IMR-90 (cell line): ENCODE results near the gene GTF3C4. TPM values are rescaled to one million over a fixed set of nuclear protein-coding genes. Genes with fewer than 3 reads are reported as not detected.

ENCODE experiments used
- ATAC-seq: fragments of 200-7000 bp; cut with Tn5 transposase; 2 replicates; pipeline ENCODE4 v1.9.1; 2020; ENCODE audit warnings: low read depth, mild to moderate bottlenecking, moderate library complexity
- BruUV-seq: library from RNA; stranded (reverse); fragments of 400-500 nt; replicated peaks from 2 replicates; lab custom pipeline; 2021; lab: Mats Ljungman, UMichigan
- CTCF ChIA-PET: fragments of 300-600 bp; formaldehyde crosslinking; extraction: SDS; loops from one replicate; lab custom pipeline; 2021; ENCODE audit warnings: antibody characterized with exemption; lab: Yijun Ruan, JAX
- POLR2A ChIA-PET: fragments of 300-600 bp; sonication (Branson Sonifier 250); formaldehyde crosslinking; loops from one replicate; lab custom pipeline; 2022; ENCODE audit warnings: antibody characterized with exemption; ENCODE audit not compliant: unreplicated experiment; lab: Charles Lee
- DNase-seq: peaks from one replicate; pipeline ENCODE4 v3.0.0; 2013
- H2AFZ ChIP-seq: replicated peaks from 2 replicates; pipeline ENCODE3; 2013; ENCODE audit warnings: low read length, mild to moderate bottlenecking; ENCODE audit not compliant: poor library complexity
- H2AK5ac ChIP-seq: 2 replicates; pipeline ENCODE4 v1.6.1; 2013; ENCODE audit warnings: low read depth, low read length, inconsistent platforms
- H2AK9ac ChIP-seq: replicated peaks from 2 replicates; pipeline ENCODE3; 2013; ENCODE audit warnings: mild to moderate bottlenecking, low read depth, low read length, moderate library complexity; ENCODE audit not compliant: poor library complexity
- H2BK120ac ChIP-seq: 2 replicates; pipeline ENCODE4 v1.6.1; 2013; ENCODE audit warnings: low read depth, low read length, inconsistent platforms
- H2BK15ac ChIP-seq: 3 replicates; pipeline ENCODE4 v1.6.1; 2013; ENCODE audit warnings: low read depth, low read length, inconsistent platforms
- H2BK20ac ChIP-seq: 2 replicates; pipeline ENCODE4 v1.6.1; 2013; ENCODE audit warnings: low read depth, mild to moderate bottlenecking, inconsistent platforms, low read length, moderate library complexity
- H2BK5ac ChIP-seq: 2 replicates; pipeline ENCODE4 v1.6.1; 2013; ENCODE audit warnings: mild to moderate bottlenecking, low read depth, low read length, inconsistent platforms; ENCODE audit not compliant: poor library complexity, severe bottlenecking
- H3K14ac ChIP-seq: replicated peaks from 2 replicates; pipeline ENCODE4 v1.6.1; 2013; ENCODE audit warnings: low read depth, low read length, inconsistent platforms
- H3K18ac ChIP-seq: 2 replicates; pipeline ENCODE4 v1.6.1; 2013; ENCODE audit warnings: low read depth, low read length, control low read depth
- H3K23ac ChIP-seq: 2 replicates; pipeline ENCODE4 v1.6.1; 2013; ENCODE audit warnings: low read depth, low read length, inconsistent platforms
- H3K27ac ChIP-seq: 2 replicates; pipeline ENCODE4 v1.5.1; 2013; ENCODE audit warnings: mild to moderate bottlenecking, control low read depth, low read length; ENCODE audit not compliant: insufficient read depth
- H3K27me3 ChIP-seq: 2 replicates; pipeline ENCODE4 v1.6.1; 2013; ENCODE audit warnings: low read length; ENCODE audit not compliant: control insufficient read depth, insufficient read depth
- H3K36me3 ChIP-seq: 2 replicates; pipeline ENCODE4 v1.6.1; 2013; ENCODE audit warnings: low read length, mixed read lengths; ENCODE audit not compliant: control insufficient read depth, insufficient read depth
- H3K4ac ChIP-seq: 2 replicates; pipeline ENCODE4 v1.6.1; 2013; ENCODE audit warnings: low read depth, low read length, inconsistent platforms
- H3K4me1 ChIP-seq: 2 replicates; pipeline ENCODE4 v1.6.1; 2013; ENCODE audit warnings: low read length, mixed read lengths; ENCODE audit not compliant: control insufficient read depth, insufficient read depth
- H3K4me2 ChIP-seq: 2 replicates; pipeline ENCODE4 v1.6.1; 2013; ENCODE audit warnings: low read depth, mild to moderate bottlenecking, control low read depth, low read length, moderate library complexity
- H3K4me3 ChIP-seq: 2 replicates; pipeline ENCODE4 v1.5.1; 2013; ENCODE audit warnings: low read depth, mild to moderate bottlenecking, control low read depth, low read length, moderate library complexity; ENCODE audit not compliant: insufficient read depth
- H3K56ac ChIP-seq: 2 replicates; pipeline ENCODE4 v1.6.1; 2013; ENCODE audit warnings: low read length, inconsistent platforms; ENCODE audit not compliant: insufficient read depth; ENCODE audit errors: extremely low read depth
- H3K79me1 ChIP-seq, 2 experiments: 2 replicates each; pipeline ENCODE4 v1.6.1; 2013; ENCODE audit warnings: low read length in 2 of 2, inconsistent platforms in 1 of 2, low read depth in 1 of 2
- H3K9ac ChIP-seq: 2 replicates; pipeline ENCODE4 v1.6.1; 2013; ENCODE audit warnings: low read depth, low read length, control low read depth
- H3K9me1 ChIP-seq: 2 replicates; pipeline ENCODE4 v1.6.1; 2013; ENCODE audit warnings: low read length, inconsistent platforms; ENCODE audit not compliant: insufficient read depth
- H3K9me3 ChIP-seq: 2 replicates; pipeline ENCODE4 v1.6.1; 2013; ENCODE audit warnings: low read length; ENCODE audit not compliant: control insufficient read depth, insufficient read depth
- H4K20me1 ChIP-seq: 2 replicates; pipeline ENCODE4 v1.6.1; 2013; ENCODE audit warnings: low read length, inconsistent platforms; ENCODE audit not compliant: insufficient read depth
- H4K5ac ChIP-seq: 2 replicates; pipeline ENCODE4 v1.6.1; 2013; ENCODE audit warnings: mild to moderate bottlenecking, low read depth, low read length, control low read depth
- H4K8ac ChIP-seq, 2 experiments: 2 replicates each; pipeline ENCODE4 v1.6.1; 2013; ENCODE audit warnings: low read depth in 2 of 2, low read length in 2 of 2, control low read depth in 1 of 2, inconsistent platforms in 1 of 2
- H4K91ac ChIP-seq: 2 replicates; pipeline ENCODE4 v1.6.1; 2013; ENCODE audit warnings: low read depth, low read length, inconsistent platforms; ENCODE audit not compliant: insufficient read depth
- CHD1 ChIP-seq: IDR thresholded peaks from 2 replicates; pipeline ENCODE4 v1.6.1; 2012; ENCODE audit warnings: low read depth, low read length, improper control_type of control experiment
- CTCF ChIP-seq: conservative IDR thresholded peaks from 2 replicates; pipeline ENCODE4 v1.5.1; 2012; ENCODE audit warnings: mild to moderate bottlenecking, low read depth, low read length, improper control_type of control experiment
- ELK1 ChIP-seq: fragments of 150-350 bp; IDR thresholded peaks from 2 replicates; pipeline ENCODE4 v1.6.1; 2016; ENCODE audit warnings: low read depth, mild to moderate bottlenecking, low read length, moderate library complexity, borderline replicate concordance
- FOS ChIP-seq: fragments of 150-350 bp; IDR thresholded peaks from 2 replicates; pipeline ENCODE4 v1.6.1; 2016; ENCODE audit warnings: low read depth, low read length
- MAFK ChIP-seq: IDR thresholded peaks from 2 replicates; pipeline ENCODE4 v1.6.1; 2012; ENCODE audit warnings: low read depth, low read length, improper control_type of control experiment
- MAZ ChIP-seq: IDR thresholded peaks from 2 replicates; pipeline ENCODE4 v1.6.1; 2012; ENCODE audit warnings: low read depth, mild to moderate bottlenecking, low read length, improper control_type of control experiment, moderate library complexity, borderline replicate concordance
- MXI1 ChIP-seq: IDR thresholded peaks from 2 replicates; pipeline ENCODE4 v1.6.1; 2012; ENCODE audit warnings: low read depth, mild to moderate bottlenecking, low read length, moderate library complexity, borderline replicate concordance
- NFE2L2 ChIP-seq: fragments of 150-350 bp; IDR thresholded peaks from 2 replicates; pipeline ENCODE4 v1.6.1; 2016; ENCODE audit warnings: low read depth, mild to moderate bottlenecking, low read length
- POLR2A ChIP-seq: IDR thresholded peaks from 2 replicates; pipeline ENCODE4 v1.6.1; 2012; ENCODE audit warnings: mild to moderate bottlenecking, low read depth, low read length
- RAD21 ChIP-seq: IDR thresholded peaks from 2 replicates; pipeline ENCODE4 v1.6.1; 2012; ENCODE audit warnings: low read length, improper control_type of control experiment
- RCOR1 ChIP-seq: IDR thresholded peaks from 2 replicates; pipeline ENCODE4 v1.6.1; 2012; ENCODE audit warnings: mild to moderate bottlenecking, low read length, improper control_type of control experiment; ENCODE audit not compliant: insufficient replicate concordance
- RFX5 ChIP-seq: IDR thresholded peaks from 2 replicates; pipeline ENCODE4 v1.8.0; 2012; ENCODE audit warnings: low read depth, mild to moderate bottlenecking, low read length, moderate library complexity
- SMC3 ChIP-seq: fragments of 150-350 bp; IDR thresholded peaks from 2 replicates; pipeline ENCODE4 v1.6.1; 2016; ENCODE audit warnings: low read depth, mild to moderate bottlenecking, antibody characterized with exemption, low read length, moderate library complexity
- USF2 ChIP-seq: fragments of 150-350 bp; IDR thresholded peaks from 2 replicates; pipeline ENCODE4 v1.6.1; 2017; ENCODE audit warnings: mild to moderate bottlenecking, antibody characterized with exemption, low read length, low read depth
- WGBS, 2 experiments: methylation state at CpG; one replicate each; pipeline versions ENCODE4 v1.1.5 to v1.1.7; 2013; ENCODE audit warnings: missing lambda C conversion rate in 2 of 2; ENCODE audit not compliant: insufficient read length in 1 of 2; ENCODE audit errors: extremely low coverage in 2 of 2; 5-methylcytosine and 5-hydroxymethylcytosine counted together
- dilution Hi-C: fragments of 300-500 bp; cut with HindIII; formaldehyde crosslinking; loops from one replicate; pipeline ENCODE4 v1.14.3; 2018; ENCODE audit warnings: low sequenced_read_pairs; ENCODE audit not compliant: unreplicated experiment
- in situ Hi-C: fragments of 300-500 bp; cut with MboI; formaldehyde crosslinking; loops from 3 replicates; pipeline ENCODE4 v1.14.3; 2019; ENCODE audit warnings: low sequenced_read_pairs, inconsistent platforms, mixed read lengths
- intact Hi-C: fragments of 100-400 bp; cut with micrococcal nuclease; formaldehyde crosslinking; loops from 2 replicates; pipeline ENCODE4 v1.10.0; 2022
- polyA plus RNA-seq, 3 experiments: library from polyadenylated mRNA; depleted of rRNA; stranded (reverse); fragments of >200 nt; gene quantifications; 2 replicates each; pipeline ENCODE4 v1.2.3, GENCODE V29; 2012; ENCODE audit warnings: low replicate concordance in 1 of 3
- total RNA-seq: library from RNA; depleted of rRNA; stranded (reverse); fragments of >200 nt; gene quantifications from 2 replicates; pipeline ENCODE4 v1.2.3, GENCODE V29; 2012

GTF3C4 gene
- total and polyA plus RNA-seq, 2 of the 4 experiments (the other 2 are of a cell fraction): 4.7 to 16.5 TPM

- in situ Hi-C loops: no loop called here
- Histone ChIP-seq H3K4me2 (no peak overlapping the region), H2AK9ac (no peak overlapping the region), H4K8ac (no peak overlapping the region), H3K14ac (no peak overlapping the region), H4K5ac (no peak overlapping the region), H3K56ac (no peak overlapping the region), H4K20me1 (no peaks in the 10 kb centered on the region), H3K9ac (no peak overlapping the region), H3K9me3 (no peaks in the 10 kb centered on the region), H3K36me3 (no peaks in the 10 kb centered on the region), H3K4me3 (no peak overlapping the region), H3K4ac (no peak overlapping the region), H2BK20ac (no peak overlapping the region), H2BK15ac (no peak overlapping the region), H4K91ac (no peak overlapping the region), H2BK5ac (no peak overlapping the region), H3K4me1 (no peaks in the 10 kb centered on the region), H3K18ac (no peak overlapping the region), H3K27me3 (peaks cover 41% of the 10 kb centered on the region), H3K79me1 (no peaks in the 10 kb centered on the region), H2AK5ac (no peak overlapping the region), H2AFZ (no peak overlapping the region), H3K9me1 (no peaks in the 10 kb centered on the region), H2BK120ac (no peak overlapping the region), H3K23ac (no peak overlapping the region), H3K27ac (no peak overlapping the region)
- TF ChIP-seq CHD1: no peak
- no peak for TF ChIP-seq MAFK
- no peak for TF ChIP-seq CTCF
- TF ChIP-seq USF2: no peak
- no peak for TF ChIP-seq RCOR1
- TF ChIP-seq SMC3: no peak
- no peak for TF ChIP-seq ELK1
- TF ChIP-seq RAD21: no peak
- no peak for TF ChIP-seq POLR2A
- TF ChIP-seq MXI1: no peak
- TF ChIP-seq NFE2L2: no peak
- TF ChIP-seq FOS: no peak
- no peak for TF ChIP-seq RFX5
- TF ChIP-seq MAZ: no peak
- WGBS, 2 experiments: no CpG with 5 or more reads among the region's 2 CpGs
- no TSS peak for BruUV-seq
- POLR2A ChIA-PET: no interaction called here
- ATAC-seq: no peak
- DNase-seq: no peak
- intact Hi-C loops: no loop called here
- dilution Hi-C loops: no loop called here
- CTCF ChIA-PET: no interaction called here
These were observed 58.2 kb downstream of the GTF3C4 start for GRCh38 chr9:132728497-132728896.
